PC-9 (cell line): ENCODE results near the gene NFATC1.

Source experiments
- EZH2 ChIP-seq: fragments of 200-600 bp; sonication (generic); IDR thresholded peaks from 2 replicates; pipeline ENCODE4 v1.8.0; 2017; ENCODE audit warnings: antibody characterized with exemption, low read depth
- TF ChIP-seq, protein P1 (sequence below): fragments of 200-600 bp; sonication (generic); conservative IDR thresholded peaks from 2 replicates; pipeline ENCODE4 v1.6.1; 2017; ENCODE audit warnings: mixed run types, antibody characterized with exemption, mild to moderate bottlenecking, moderate library complexity

DNA sequence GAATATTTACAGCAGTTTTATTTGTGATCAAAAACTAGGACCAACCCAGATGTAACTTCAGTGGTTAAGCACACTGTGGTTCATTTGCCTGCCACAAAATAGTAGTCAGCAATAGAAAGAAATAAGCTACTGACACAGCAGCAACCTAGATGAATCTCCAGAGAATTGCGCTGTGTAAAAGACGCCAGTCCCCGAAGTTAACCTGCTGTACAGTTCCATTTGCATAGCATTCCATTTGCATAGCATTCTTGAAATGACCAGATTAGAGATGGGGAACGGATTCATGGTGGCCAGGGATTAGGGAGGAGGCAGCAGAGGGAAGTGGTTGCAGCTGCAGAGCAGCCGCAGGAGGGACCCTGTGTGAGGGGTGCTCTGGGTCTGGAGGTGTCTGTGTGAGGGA, 39.3 kb upstream of the NFATC1 start:
- TF ChIP-seq, protein P1, sequence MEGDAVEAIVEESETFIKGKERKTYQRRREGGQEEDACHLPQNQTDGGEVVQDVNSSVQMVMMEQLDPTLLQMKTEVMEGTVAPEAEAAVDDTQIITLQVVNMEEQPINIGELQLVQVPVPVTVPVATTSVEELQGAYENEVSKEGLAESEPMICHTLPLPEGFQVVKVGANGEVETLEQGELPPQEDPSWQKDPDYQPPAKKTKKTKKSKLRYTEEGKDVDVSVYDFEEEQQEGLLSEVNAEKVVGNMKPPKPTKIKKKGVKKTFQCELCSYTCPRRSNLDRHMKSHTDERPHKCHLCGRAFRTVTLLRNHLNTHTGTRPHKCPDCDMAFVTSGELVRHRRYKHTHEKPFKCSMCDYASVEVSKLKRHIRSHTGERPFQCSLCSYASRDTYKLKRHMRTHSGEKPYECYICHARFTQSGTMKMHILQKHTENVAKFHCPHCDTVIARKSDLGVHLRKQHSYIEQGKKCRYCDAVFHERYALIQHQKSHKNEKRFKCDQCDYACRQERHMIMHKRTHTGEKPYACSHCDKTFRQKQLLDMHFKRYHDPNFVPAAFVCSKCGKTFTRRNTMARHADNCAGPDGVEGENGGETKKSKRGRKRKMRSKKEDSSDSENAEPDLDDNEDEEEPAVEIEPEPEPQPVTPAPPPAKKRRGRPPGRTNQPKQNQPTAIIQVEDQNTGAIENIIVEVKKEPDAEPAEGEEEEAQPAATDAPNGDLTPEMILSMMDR: no peak
- no peak for TF ChIP-seq EZH2
